Stimulated activated CD4-positive, alpha-beta T cell treated with anti-CD3 and anti-CD28 coated beads, TNF-alpha, amount 100 ng/mL, for 48 hours (primary cell): Measurements from ENCODE around the gene CT45A10.
"Not testable (repeated sequence)": the region's sequence is repeated elsewhere in the genome, so short reads cannot be mapped to it uniquely, and the experiment has no call there.

Experiments used
- DNase-seq, 3 donors: peaks; one replicate each; pipeline ENCODE4 v3.0.0-alpha.2; 2020; ENCODE audit warnings: low read depth in 3 of 3

CT45A10 gene

GRCh38 chrX:135893294-135893817 lies at the start of gene CT45A10, which contains the start of gene SAGE1:
TSS of gene CT45A10 (minus strand) at chrX:135893444. CDS start at chrX:135885344, 8,100 bp downstream.
TSS of gene SAGE1 (plus strand) at chrX:135893716. CDS start at chrX:135896243, 2,527 bp downstream.
- no peak for DNase-seq

- peak; percentile 6 to 24 (median 7) for DNase-seq
Observed at GRCh38 chrX:135931644-135932487, 38.6 kb upstream of the CT45A10 start.

- no peak for DNase-seq
Observed at GRCh38 chrX:135927897-135928296, 34.7 kb upstream of the CT45A10 start.

- DNase-seq: no peak
Observed at GRCh38 chrX:135923353-135923752, 30.1 kb upstream of the CT45A10 start.

- not testable (repeated sequence) for DNase-seq
Observed at GRCh38 chrX:135920516-135920915, 27.3 kb upstream of the CT45A10 start.

GRCh38 chrX:135914404-135914803 lies 21.2 kb upstream of the CT45A10 start:
- DNase-seq: no peak

GRCh38 chrX:135910251-135910650 lies 17.0 kb upstream of the CT45A10 start:
- DNase-seq: no peak

GRCh38 chrX:135892781-135893180 lies 463 bp downstream of the CT45A10 start:
- DNase-seq: no peak

- no peak for DNase-seq
Observed at GRCh38 chrX:135890087-135890585, 3.1 kb downstream of the CT45A10 start.

GRCh38 chrX:135888976-135889375 lies 4.3 kb downstream of the CT45A10 start:
- DNase-seq: peak; percentile 8 to 41 (median 26)

- DNase-seq: not testable (repeated sequence)
Observed at GRCh38 chrX:135888230-135888629, 5.0 kb downstream of the CT45A10 start.

- not testable (repeated sequence) for DNase-seq
Observed at GRCh38 chrX:135882741-135883140, 10.5 kb downstream of the CT45A10 start.

GRCh38 chrX:135871712-135872111 lies 21.5 kb downstream of the CT45A10 start, which contains the start of gene CT45A9:
TSS of gene CT45A9 (minus strand) at chrX:135871812. CDS start at chrX:135868061, 3,751 bp downstream.
- not testable (repeated sequence) for DNase-seq

GRCh38 chrX:135854438-135854837 lies 38.8 kb downstream of the CT45A10 start, which contains the start of gene CT45A8:
TSS of gene CT45A8 (minus strand) at chrX:135854538. CDS start at chrX:135850783, 3,755 bp downstream.
- not testable (repeated sequence) for DNase-seq

- DNase-seq: not testable (repeated sequence)
Observed at GRCh38 chrX:135837180-135837579, 56.1 kb downstream of the CT45A10 start, which contains the start of gene CT45A7. TSS of gene CT45A7 (minus strand) at chrX:135837280. CDS start at chrX:135833533, 3,747 bp downstream.
